ENCODE measurements around the gene MTFR2. TPM values are rescaled to one million over a fixed set of nuclear protein-coding genes. Genes with fewer than 3 reads are reported as not detected.

The MTFR2 gene
- total and polyA plus RNA-seq, 2 of the 13 experiments (the other 11 are each of a cell fraction or from before 2014, with no cell fraction given) = 6.7 to 10.7 TPM

DNA sequence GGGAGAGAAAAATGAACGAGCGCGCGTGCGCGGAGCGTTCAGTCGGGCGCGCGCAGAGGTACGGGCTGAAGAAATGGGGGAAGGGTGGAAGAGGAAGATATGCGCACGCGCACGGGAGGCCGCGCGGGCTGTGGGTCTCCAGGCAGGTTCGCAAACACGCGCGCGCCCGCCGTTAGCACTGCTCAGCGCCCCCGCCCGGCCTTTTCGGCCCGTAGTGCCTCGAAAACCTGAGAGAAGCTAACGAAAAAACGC lies 39.1 kb upstream of the MTFR2 start (continued):
- TF ChIP-seq KLF13 (CRISPR knock-in tag; IDR thresholded peaks at IDR 0.05) = peak; percentile 24; the same call in 1 of the 2 replicates
- 0 out of 2 replicates have a peak, but pooled peaks have one; percentile 44 for TF ChIP-seq TP53 (CRISPR knock-in tag; conservative IDR thresholded peaks at IDR 0.05)
- 0 out of 2 replicates have a peak, but pooled peaks have one; percentile 16 for TF ChIP-seq ZNF549 (CRISPR knock-in tag; IDR thresholded peaks at IDR 0.05)
- no peak for TF ChIP-seq GTF2F1 (IDR thresholded peaks at IDR 0.05; ENCODE audit: low read length)
- TF ChIP-seq, protein P1, sequence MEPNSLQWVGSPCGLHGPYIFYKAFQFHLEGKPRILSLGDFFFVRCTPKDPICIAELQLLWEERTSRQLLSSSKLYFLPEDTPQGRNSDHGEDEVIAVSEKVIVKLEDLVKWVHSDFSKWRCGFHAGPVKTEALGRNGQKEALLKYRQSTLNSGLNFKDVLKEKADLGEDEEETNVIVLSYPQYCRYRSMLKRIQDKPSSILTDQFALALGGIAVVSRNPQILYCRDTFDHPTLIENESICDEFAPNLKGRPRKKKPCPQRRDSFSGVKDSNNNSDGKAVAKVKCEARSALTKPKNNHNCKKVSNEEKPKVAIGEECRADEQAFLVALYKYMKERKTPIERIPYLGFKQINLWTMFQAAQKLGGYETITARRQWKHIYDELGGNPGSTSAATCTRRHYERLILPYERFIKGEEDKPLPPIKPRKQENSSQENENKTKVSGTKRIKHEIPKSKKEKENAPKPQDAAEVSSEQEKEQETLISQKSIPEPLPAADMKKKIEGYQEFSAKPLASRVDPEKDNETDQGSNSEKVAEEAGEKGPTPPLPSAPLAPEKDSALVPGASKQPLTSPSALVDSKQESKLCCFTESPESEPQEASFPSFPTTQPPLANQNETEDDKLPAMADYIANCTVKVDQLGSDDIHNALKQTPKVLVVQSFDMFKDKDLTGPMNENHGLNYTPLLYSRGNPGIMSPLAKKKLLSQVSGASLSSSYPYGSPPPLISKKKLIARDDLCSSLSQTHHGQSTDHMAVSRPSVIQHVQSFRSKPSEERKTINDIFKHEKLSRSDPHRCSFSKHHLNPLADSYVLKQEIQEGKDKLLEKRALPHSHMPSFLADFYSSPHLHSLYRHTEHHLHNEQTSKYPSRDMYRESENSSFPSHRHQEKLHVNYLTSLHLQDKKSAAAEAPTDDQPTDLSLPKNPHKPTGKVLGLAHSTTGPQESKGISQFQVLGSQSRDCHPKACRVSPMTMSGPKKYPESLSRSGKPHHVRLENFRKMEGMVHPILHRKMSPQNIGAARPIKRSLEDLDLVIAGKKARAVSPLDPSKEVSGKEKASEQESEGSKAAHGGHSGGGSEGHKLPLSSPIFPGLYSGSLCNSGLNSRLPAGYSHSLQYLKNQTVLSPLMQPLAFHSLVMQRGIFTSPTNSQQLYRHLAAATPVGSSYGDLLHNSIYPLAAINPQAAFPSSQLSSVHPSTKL (CRISPR knock-in tag; IDR thresholded peaks at IDR 0.05) = 0 out of 2 replicates have a peak, but pooled peaks have one; percentile 7
- TF ChIP-seq ZNF235 (CRISPR knock-in tag; IDR thresholded peaks at IDR 0.05; ENCODE audit: borderline replicate concordance) = no peak
- TF ChIP-seq, protein P2, sequence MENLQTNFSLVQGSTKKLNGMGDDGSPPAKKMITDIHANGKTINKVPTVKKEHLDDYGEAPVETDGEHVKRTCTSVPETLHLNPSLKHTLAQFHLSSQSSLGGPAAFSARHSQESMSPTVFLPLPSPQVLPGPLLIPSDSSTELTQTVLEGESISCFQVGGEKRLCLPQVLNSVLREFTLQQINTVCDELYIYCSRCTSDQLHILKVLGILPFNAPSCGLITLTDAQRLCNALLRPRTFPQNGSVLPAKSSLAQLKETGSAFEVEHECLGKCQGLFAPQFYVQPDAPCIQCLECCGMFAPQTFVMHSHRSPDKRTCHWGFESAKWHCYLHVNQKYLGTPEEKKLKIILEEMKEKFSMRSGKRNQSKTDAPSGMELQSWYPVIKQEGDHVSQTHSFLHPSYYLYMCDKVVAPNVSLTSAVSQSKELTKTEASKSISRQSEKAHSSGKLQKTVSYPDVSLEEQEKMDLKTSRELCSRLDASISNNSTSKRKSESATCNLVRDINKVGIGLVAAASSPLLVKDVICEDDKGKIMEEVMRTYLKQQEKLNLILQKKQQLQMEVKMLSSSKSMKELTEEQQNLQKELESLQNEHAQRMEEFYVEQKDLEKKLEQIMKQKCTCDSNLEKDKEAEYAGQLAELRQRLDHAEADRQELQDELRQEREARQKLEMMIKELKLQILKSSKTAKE (CRISPR knock-in tag; IDR thresholded peaks at IDR 0.05; ENCODE audit: borderline replicate concordance) = no peak
- TF ChIP-seq SP1 (IDR thresholded peaks at IDR 0.05) = no peak
- no peak for TF ChIP-seq SP1 (CRISPR knock-in tag; IDR thresholded peaks at IDR 0.05)
- 0 out of 2 replicates have a peak, but pooled peaks have one; percentile 28 for TF ChIP-seq ZNF790 (CRISPR knock-in tag; IDR thresholded peaks at IDR 0.05; ENCODE audit: borderline replicate concordance)
- peak; percentile 20; the same call in 1 of the 2 replicates for TF ChIP-seq BORCS8-MEF2B (CRISPR knock-in tag; IDR thresholded peaks at IDR 0.05)
- TF ChIP-seq, protein P3, sequence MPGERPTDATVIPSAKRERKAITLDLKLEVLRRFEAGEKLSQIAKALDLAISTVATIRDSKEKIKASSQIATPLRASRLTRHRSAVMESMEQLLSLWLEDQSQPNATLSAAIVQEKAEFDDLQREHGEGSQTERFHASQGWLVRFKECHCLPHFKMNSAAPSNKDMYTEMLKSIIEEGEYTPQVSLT (CRISPR knock-in tag; IDR thresholded peaks at IDR 0.05; ENCODE audit: borderline replicate concordance, low read depth) = no peak
- TF ChIP-seq SSRP1 (CRISPR knock-in tag; IDR thresholded peaks at IDR 0.05) = 0 out of 2 replicates have a peak, but pooled peaks have one; percentile 84
- TF ChIP-seq, protein P4, sequence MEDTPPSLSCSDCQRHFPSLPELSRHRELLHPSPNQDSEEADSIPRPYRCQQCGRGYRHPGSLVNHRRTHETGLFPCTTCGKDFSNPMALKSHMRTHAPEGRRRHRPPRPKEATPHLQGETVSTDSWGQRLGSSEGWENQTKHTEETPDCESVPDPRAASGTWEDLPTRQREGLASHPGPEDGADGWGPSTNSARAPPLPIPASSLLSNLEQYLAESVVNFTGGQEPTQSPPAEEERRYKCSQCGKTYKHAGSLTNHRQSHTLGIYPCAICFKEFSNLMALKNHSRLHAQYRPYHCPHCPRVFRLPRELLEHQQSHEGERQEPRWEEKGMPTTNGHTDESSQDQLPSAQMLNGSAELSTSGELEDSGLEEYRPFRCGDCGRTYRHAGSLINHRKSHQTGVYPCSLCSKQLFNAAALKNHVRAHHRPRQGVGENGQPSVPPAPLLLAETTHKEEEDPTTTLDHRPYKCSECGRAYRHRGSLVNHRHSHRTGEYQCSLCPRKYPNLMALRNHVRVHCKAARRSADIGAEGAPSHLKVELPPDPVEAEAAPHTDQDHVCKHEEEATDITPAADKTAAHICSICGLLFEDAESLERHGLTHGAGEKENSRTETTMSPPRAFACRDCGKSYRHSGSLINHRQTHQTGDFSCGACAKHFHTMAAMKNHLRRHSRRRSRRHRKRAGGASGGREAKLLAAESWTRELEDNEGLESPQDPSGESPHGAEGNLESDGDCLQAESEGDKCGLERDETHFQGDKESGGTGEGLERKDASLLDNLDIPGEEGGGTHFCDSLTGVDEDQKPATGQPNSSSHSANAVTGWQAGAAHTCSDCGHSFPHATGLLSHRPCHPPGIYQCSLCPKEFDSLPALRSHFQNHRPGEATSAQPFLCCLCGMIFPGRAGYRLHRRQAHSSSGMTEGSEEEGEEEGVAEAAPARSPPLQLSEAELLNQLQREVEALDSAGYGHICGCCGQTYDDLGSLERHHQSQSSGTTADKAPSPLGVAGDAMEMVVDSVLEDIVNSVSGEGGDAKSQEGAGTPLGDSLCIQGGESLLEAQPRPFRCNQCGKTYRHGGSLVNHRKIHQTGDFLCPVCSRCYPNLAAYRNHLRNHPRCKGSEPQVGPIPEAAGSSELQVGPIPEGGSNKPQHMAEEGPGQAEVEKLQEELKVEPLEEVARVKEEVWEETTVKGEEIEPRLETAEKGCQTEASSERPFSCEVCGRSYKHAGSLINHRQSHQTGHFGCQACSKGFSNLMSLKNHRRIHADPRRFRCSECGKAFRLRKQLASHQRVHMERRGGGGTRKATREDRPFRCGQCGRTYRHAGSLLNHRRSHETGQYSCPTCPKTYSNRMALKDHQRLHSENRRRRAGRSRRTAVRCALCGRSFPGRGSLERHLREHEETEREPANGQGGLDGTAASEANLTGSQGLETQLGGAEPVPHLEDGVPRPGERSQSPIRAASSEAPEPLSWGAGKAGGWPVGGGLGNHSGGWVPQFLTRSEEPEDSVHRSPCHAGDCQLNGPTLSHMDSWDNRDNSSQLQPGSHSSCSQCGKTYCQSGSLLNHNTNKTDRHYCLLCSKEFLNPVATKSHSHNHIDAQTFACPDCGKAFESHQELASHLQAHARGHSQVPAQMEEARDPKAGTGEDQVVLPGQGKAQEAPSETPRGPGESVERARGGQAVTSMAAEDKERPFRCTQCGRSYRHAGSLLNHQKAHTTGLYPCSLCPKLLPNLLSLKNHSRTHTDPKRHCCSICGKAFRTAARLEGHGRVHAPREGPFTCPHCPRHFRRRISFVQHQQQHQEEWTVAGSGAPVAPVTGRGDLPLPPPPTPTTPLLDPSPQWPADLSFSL (CRISPR knock-in tag; IDR thresholded peaks at IDR 0.05) = no peak
- peak; percentile 5 for TF ChIP-seq RBM22 (optimal IDR thresholded peaks at IDR 0.05; ENCODE audit: low read length)
- TF ChIP-seq ELF4 (CRISPR knock-in tag; IDR thresholded peaks at IDR 0.05; ENCODE audit: borderline replicate concordance) = no peak

Measured in HepG2 (cell line).